Measurements from ENCODE around the gene ACTC1. TPM values are rescaled to one million over a fixed set of nuclear protein-coding genes. Genes with fewer than 3 reads are reported as not detected.

Gene ACTC1
- total RNA-seq, 6 experiments from 2014 or later, result 0.29 to 1.4 (median 0.93) TPM; not detected in 3

GRCh38 chr15:34790121-34790520, 5.2 kb downstream of the ACTC1 start:
- TF ChIP-seq CTCF (IDR thresholded peaks at IDR 0.05) (no peak), POLR2A (IDR thresholded peaks at IDR 0.05) (no peak)
- ATAC-seq, result no peak
- WGBS (ENCODE audit: insufficient coverage, low coverage, low lambda C conversion rate, missing lambda C conversion rate), result 45% methylated on average over 6 of the region's 6 CpGs
- H3K27ac ChIP-seq, result no peak overlapping the region
- intact Hi-C loops (cut with DNase I), result no loop called here
- no peak for DNase-seq
- no peaks in the 10 kb centered on the region for H3K9me3 ChIP-seq
- H3K4me1 ChIP-seq, result peaks cover 0 to 3% (median 0%) of the 10 kb centered on the region in 4 donors
- H3K4me3 ChIP-seq, result no peak overlapping the region
- H3K27me3 ChIP-seq, result peaks cover 0 to 2% of the 10 kb centered on the region in 2 donors
- no peaks in the 10 kb centered on the region for H3K36me3 ChIP-seq

GRCh38 chr15:34789326-34789725, 6.0 kb downstream of the ACTC1 start:
- H3K27ac ChIP-seq, result no peak overlapping the region
- TF ChIP-seq CTCF (IDR thresholded peaks at IDR 0.05), result no peak
- no peak for TF ChIP-seq POLR2A (IDR thresholded peaks at IDR 0.05)
- no peaks in the 10 kb centered on the region for H3K27me3 ChIP-seq
- H3K9me3 ChIP-seq, result no peaks in the 10 kb centered on the region
- intact Hi-C loops (cut with DNase I), result no loop called here
- H3K4me3 ChIP-seq, result no peak overlapping the region
- no peaks in the 10 kb centered on the region for H3K4me1 ChIP-seq
- WGBS (ENCODE audit: insufficient coverage, low coverage, low lambda C conversion rate, missing lambda C conversion rate), result 42% methylated on average over 7 of the region's 7 CpGs
- H3K36me3 ChIP-seq, result no peaks in the 10 kb centered on the region
- ATAC-seq (no peak), DNase-seq (no peak)

- no peaks in the 10 kb centered on the region for H3K36me3 ChIP-seq
- DNase-seq (no peak), ATAC-seq (no peak)
- no peaks in the 10 kb centered on the region for H3K4me1 ChIP-seq
- TF ChIP-seq CTCF (IDR thresholded peaks at IDR 0.05) (no peak), POLR2A (IDR thresholded peaks at IDR 0.05) (no peak)
- 35% methylated on average over 2 of the region's 2 CpGs for WGBS (ENCODE audit: insufficient coverage, low coverage, low lambda C conversion rate, missing lambda C conversion rate)
- no peak overlapping the region for H3K4me3 ChIP-seq
- intact Hi-C loops (cut with DNase I), result no loop called here
- H3K9me3 ChIP-seq, result no peaks in the 10 kb centered on the region
- H3K27me3 ChIP-seq, result no peaks in the 10 kb centered on the region
- no peak overlapping the region for H3K27ac ChIP-seq
These were observed 9.1 kb downstream of the ACTC1 start for GRCh38 chr15:34786206-34786605.

- no peaks in the 10 kb centered on the region for H3K27me3 ChIP-seq
- H3K4me3 ChIP-seq, result no peak overlapping the region
- no peak overlapping the region for H3K27ac ChIP-seq
- DNase-seq (no peak), ATAC-seq (no peak)
- intact Hi-C loops (cut with DNase I), result no loop called here
- H3K36me3 ChIP-seq, result no peaks in the 10 kb centered on the region
- TF ChIP-seq POLR2A (IDR thresholded peaks at IDR 0.05), result no peak
- no peak for TF ChIP-seq CTCF (IDR thresholded peaks at IDR 0.05)
- H3K9me3 ChIP-seq, result no peaks in the 10 kb centered on the region
- H3K4me1 ChIP-seq, result no peaks in the 10 kb centered on the region
These were observed 11.4 kb downstream of the ACTC1 start for GRCh38 chr15:34783991-34784390.

GRCh38 chr15:34783431-34783830, 11.9 kb downstream of the ACTC1 start:
- intact Hi-C loops (cut with DNase I), result no loop called here
- no peak for TF ChIP-seq CTCF (IDR thresholded peaks at IDR 0.05)
- TF ChIP-seq POLR2A (IDR thresholded peaks at IDR 0.05), result no peak
- Histone ChIP-seq H3K4me3 (no peak overlapping the region), H3K27ac (no peak overlapping the region), H3K4me1 (no peaks in the 10 kb centered on the region), H3K36me3 (no peaks in the 10 kb centered on the region), H3K9me3 (no peaks in the 10 kb centered on the region), H3K27me3 (no peaks in the 10 kb centered on the region)
- DNase-seq (no peak), ATAC-seq (no peak)
- WGBS (ENCODE audit: insufficient coverage, low coverage, low lambda C conversion rate, missing lambda C conversion rate), result 58% methylated on average over 2 of the region's 2 CpGs

All from right lobe of liver (tissue), 6 donors.